ENCODE data around the gene GLRA1.

DNA sequence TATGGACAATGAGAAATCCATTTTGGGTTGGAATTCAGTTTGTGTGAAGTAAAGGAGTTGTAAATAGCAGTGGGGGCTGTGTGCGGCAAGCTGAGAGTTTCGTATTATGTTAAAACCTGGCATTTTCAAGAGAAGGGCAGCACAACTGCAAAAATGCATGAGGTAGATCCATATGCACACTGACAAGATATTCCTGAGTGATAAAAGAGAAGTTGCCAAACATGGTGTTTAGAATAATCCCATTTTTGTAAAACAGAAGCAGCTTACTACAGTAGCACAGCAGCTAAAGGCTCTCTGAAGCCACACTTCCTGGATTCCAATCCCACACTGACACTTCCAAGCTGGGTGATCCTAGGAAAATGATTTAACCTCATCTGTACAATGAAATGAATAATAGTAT is 11.2 kb downstream of the GLRA1 start:
- TF ChIP-seq, protein P1, sequence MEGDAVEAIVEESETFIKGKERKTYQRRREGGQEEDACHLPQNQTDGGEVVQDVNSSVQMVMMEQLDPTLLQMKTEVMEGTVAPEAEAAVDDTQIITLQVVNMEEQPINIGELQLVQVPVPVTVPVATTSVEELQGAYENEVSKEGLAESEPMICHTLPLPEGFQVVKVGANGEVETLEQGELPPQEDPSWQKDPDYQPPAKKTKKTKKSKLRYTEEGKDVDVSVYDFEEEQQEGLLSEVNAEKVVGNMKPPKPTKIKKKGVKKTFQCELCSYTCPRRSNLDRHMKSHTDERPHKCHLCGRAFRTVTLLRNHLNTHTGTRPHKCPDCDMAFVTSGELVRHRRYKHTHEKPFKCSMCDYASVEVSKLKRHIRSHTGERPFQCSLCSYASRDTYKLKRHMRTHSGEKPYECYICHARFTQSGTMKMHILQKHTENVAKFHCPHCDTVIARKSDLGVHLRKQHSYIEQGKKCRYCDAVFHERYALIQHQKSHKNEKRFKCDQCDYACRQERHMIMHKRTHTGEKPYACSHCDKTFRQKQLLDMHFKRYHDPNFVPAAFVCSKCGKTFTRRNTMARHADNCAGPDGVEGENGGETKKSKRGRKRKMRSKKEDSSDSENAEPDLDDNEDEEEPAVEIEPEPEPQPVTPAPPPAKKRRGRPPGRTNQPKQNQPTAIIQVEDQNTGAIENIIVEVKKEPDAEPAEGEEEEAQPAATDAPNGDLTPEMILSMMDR (conservative IDR thresholded peaks at IDR 0.05) = no peak
- TF ChIP-seq ZFX (IDR thresholded peaks at IDR 0.05) = no peak
